ENCODE measurements around the gene RLF. TPM values are rescaled to one million over a fixed set of nuclear protein-coding genes. Genes with fewer than 3 reads are reported as not detected.
A peak's percentile ranks its signal among the peaks of the same experiment; 100 is the strongest.

RLF gene
- total RNA-seq, 2 donors from 2014 or later, result 23.6 to 26.1 TPM

GRCh38 chr1:40273547-40274166 is 112.5 kb downstream of the RLF start:
- DNase-seq (ENCODE audit: low spot score in 2 of 2), result no peak
- H3K36me3 Mint-ChIP-seq, result peaks cover 7 to 28% of the 10 kb centered on the region in 2 donors

GRCh38 chr1:40274331-40274730 is 113.1 kb downstream of the RLF start:
- Mint-ChIP-seq H3K9me3 (no peaks in the 10 kb centered on the region), H3K27ac (no peak overlapping the region), H3K36me3 (peaks cover 7 to 28% of the 10 kb centered on the region in 2 donors)
- ATAC-seq, result no peak
- no peak for DNase-seq (ENCODE audit: low spot score in 2 of 2)

More at GRCh38 chr1:40273547-40274166, 112.5 kb downstream of the RLF start:
- no peak overlapping the region for H3K27ac Mint-ChIP-seq
- H3K9me3 Mint-ChIP-seq, result no peaks in the 10 kb centered on the region
- ATAC-seq, result no peak

DNA sequence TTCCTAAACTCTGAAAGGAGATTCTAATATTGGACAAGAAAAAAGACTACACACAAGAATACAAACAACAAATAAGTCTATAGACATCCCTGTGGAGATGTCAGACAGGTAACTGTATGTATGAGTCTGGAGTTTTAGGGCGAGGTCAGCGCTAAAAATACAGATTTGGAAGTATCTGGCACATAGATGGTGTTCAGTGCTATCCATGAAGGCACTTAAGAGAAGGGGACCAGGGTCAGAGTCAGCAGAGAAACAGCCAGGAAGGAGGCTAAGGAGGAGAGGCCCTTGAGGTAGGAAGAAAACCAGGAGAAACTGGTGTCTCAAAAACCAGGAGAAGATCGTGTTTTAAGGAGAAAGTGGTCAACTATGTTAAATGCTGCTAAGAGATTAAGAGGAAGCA is 114.9 kb downstream of the RLF start:
- peaks cover 5 to 13% of the 10 kb centered on the region in 2 donors for H3K36me3 Mint-ChIP-seq
- no peaks in the 10 kb centered on the region for H3K9me3 Mint-ChIP-seq
- peak overlapping the region in 1 of 2 donors; percentile 8 for H3K27ac Mint-ChIP-seq
- ATAC-seq (no peak), DNase-seq (ENCODE audit: low spot score in 2 of 2) (no peak)

DNA sequence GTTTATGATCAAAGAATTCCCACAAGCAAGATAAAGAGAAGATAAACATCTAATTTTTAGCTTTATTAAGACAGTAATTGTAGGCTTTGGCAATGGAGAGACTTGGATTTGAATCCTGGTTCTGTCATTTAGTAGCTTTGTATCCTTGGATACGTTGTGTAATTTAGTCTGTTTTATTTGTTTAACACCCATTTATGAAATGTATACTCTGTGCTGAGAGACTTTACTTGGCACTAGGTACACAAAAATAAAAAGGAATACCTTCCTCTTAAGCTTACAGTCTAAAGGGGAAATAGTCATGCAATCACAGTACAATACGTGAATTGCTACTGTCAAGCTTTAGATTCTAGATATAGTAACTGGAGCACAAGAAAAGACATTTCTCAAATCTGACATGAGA is 120.7 kb downstream of the RLF start:
- no peak overlapping the region for H3K27ac Mint-ChIP-seq
- peaks cover 0 to 5% of the 10 kb centered on the region in 2 donors for H3K36me3 Mint-ChIP-seq
- ATAC-seq (no peak), DNase-seq (ENCODE audit: low spot score in 2 of 2) (no peak)
- no peaks in the 10 kb centered on the region for H3K9me3 Mint-ChIP-seq

Other genes starting within 250 kb of the RLF start
- 1 to 10 TPM; 2.6 to 7.1 TPM for gene MFSD2A, start 206.2 kb upstream of the RLF start, total RNA-seq
- gene CAP1, start 120.7 kb upstream of the RLF start, total RNA-seq, result 100 to 1,000 TPM; 578 to 634 TPM
- 10 to 100 TPM; 81.8 to 84.1 TPM for gene PPT1, start 64.1 kb upstream of the RLF start, total RNA-seq
- not detected for gene TMCO2, start 86.5 kb downstream of the RLF start, total RNA-seq
- gene ZMPSTE24, start 96.8 kb downstream of the RLF start, total RNA-seq, result 10 to 100 TPM; 21.4 to 34.7 TPM
- gene COL9A2, start 155.9 kb downstream of the RLF start, total RNA-seq, result 1 to 10 TPM; 7.0 to 9.6 TPM
- 100 to 1,000 TPM; 229 to 299 TPM for gene SMAP2, start 212.3 kb downstream of the RLF start, total RNA-seq